MM.1S (cell line): ENCODE data around the gene MEFV.

ENCODE experiments used
- DNase-seq: peaks from one replicate; pipeline ENCODE4 v3.0.0-alpha.2; 2015
- H2AFZ ChIP-seq: fragments of 300-600 bp; sonication (generic); 2 replicates; pipeline ENCODE4 v1.6.0; 2016; ENCODE audit warnings: antibody characterized with exemption, low read length
- H3F3A ChIP-seq: fragments of 300-600 bp; sonication (generic); 2 replicates; pipeline ENCODE4 v1.6.1; 2016; ENCODE audit warnings: mild to moderate bottlenecking, antibody characterized with exemption, low read length, moderate library complexity, mixed read lengths; ENCODE audit not compliant: insufficient read depth
- H3K27ac ChIP-seq: fragments of 300-600 bp; sonication (generic); 2 replicates; pipeline ENCODE4 v1.5.1; 2016; ENCODE audit warnings: mild to moderate bottlenecking, low read length
- H3K27me3 ChIP-seq: fragments of 300-600 bp; sonication (generic); replicated peaks from 2 replicates; pipeline ENCODE4 v1.6.0; 2016; ENCODE audit warnings: low read length; ENCODE audit not compliant: insufficient read depth
- H3K36me3 ChIP-seq: fragments of 300-600 bp; sonication (generic); replicated peaks from 2 replicates; pipeline ENCODE4 v1.6.1; 2016; ENCODE audit warnings: mild to moderate bottlenecking, low read length, mixed read lengths; ENCODE audit not compliant: insufficient read depth
- H3K4me1 ChIP-seq: fragments of 300-600 bp; sonication (generic); 2 replicates; pipeline ENCODE4 v1.6.1; 2016; ENCODE audit warnings: low read length, mixed read lengths
- H3K4me2 ChIP-seq: fragments of 300-600 bp; sonication (generic); 2 replicates; pipeline ENCODE4 v1.6.0; 2016; ENCODE audit warnings: low read depth, low read length
- H3K4me3 ChIP-seq: fragments of 300-600 bp; sonication (generic); 2 replicates; pipeline ENCODE4 v1.5.1; 2016; ENCODE audit warnings: low read length, mixed read lengths
- H3K79me2 ChIP-seq: fragments of 300-600 bp; sonication (generic); 2 replicates; pipeline ENCODE4 v1.6.1; 2016; ENCODE audit warnings: mixed run types, low read length, mixed read lengths
- H3K9ac ChIP-seq: fragments of 300-600 bp; sonication (generic); 2 replicates; pipeline ENCODE4 v1.6.1; 2016; ENCODE audit warnings: low read length, mixed read lengths
- H3K9me2 ChIP-seq: fragments of 300-600 bp; sonication (generic); replicated peaks from 2 replicates; pipeline ENCODE4 v1.6.1; 2016; ENCODE audit warnings: mild to moderate bottlenecking, low read length, mixed read lengths; ENCODE audit not compliant: insufficient read depth
- H3K9me3 ChIP-seq: fragments of 300-600 bp; sonication (generic); replicated peaks from 2 replicates; pipeline ENCODE4 v1.6.1; 2016; ENCODE audit warnings: mild to moderate bottlenecking, low read length, mixed read lengths; ENCODE audit not compliant: insufficient read depth
- H4K20me1 ChIP-seq: fragments of 300-600 bp; sonication (generic); 2 replicates; pipeline ENCODE4 v1.6.1; 2016; ENCODE audit warnings: mild to moderate bottlenecking, low read length, moderate library complexity, mixed read lengths; ENCODE audit not compliant: insufficient read depth
- CTCF ChIP-seq: fragments of 300-600 bp; sonication (generic); IDR thresholded peaks from 2 replicates; pipeline ENCODE4 v1.5.1; 2016; ENCODE audit warnings: antibody characterized with exemption, low read length, mixed read lengths
- EZH2 ChIP-seq: fragments of 300-600 bp; sonication (generic); optimal IDR thresholded peaks from 2 replicates; pipeline ENCODE3; 2017; ENCODE audit warnings: low read depth, mild to moderate bottlenecking, antibody characterized with exemption, low read length, mixed read lengths
- EZH2phosphoT487 ChIP-seq: fragments of 300-600 bp; sonication (generic); IDR thresholded peaks from 2 replicates; pipeline ENCODE4 v1.6.1; 2018; ENCODE audit warnings: antibody characterized with exemption, low read length

Gene MEFV

DNA sequence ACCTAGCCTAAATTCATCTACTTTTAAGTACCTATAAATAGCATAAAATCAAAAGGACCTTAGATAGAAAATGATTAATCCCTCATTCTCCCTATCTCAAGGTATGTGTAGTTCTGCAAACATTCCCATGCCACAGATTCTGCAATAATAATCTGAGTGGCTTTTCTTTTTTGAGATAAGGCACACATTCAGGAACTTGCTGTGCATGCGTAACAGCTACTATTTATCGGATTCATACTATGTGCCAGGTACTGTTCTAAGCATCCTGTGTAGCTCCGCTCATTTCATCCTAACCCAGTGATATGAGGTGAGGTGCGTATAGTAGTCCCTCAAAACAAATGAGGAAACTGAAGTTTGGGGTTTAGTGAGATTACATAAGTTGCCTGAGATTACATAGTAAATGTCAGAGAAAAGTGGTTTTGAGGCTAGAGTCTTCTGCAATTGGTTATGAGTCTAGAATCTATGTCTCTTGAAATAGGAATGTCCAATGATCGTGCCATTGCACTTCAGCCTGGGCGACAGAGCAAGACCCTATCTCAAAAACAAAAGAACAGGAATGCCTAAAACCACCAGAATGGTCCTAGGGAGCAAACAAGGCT, 24.9 kb upstream of the MEFV start:
- Histone ChIP-seq H3K36me3 (peaks cover 7% of the 10 kb centered on the region), H4K20me1 (no peaks in the 10 kb centered on the region), H3K4me3 (no peak overlapping the region), H3K79me2 (peaks cover 28% of the 10 kb centered on the region), H2AFZ (no peak overlapping the region), H3F3A (no peaks in the 10 kb centered on the region), H3K9me2 (no peaks in the 10 kb centered on the region), H3K27ac (no peak overlapping the region), H3K9me3 (no peaks in the 10 kb centered on the region), H3K4me2 (no peak overlapping the region), H3K4me1 (no peaks in the 10 kb centered on the region), H3K9ac (no peak overlapping the region), H3K27me3 (peaks cover 25% of the 10 kb centered on the region; the same call in 1 of the 2 replicates)
- TF ChIP-seq EZH2, result no peak
- TF ChIP-seq CTCF, result no peak
- TF ChIP-seq EZH2phosphoT487, result no peak
- no peak for DNase-seq

DNA sequence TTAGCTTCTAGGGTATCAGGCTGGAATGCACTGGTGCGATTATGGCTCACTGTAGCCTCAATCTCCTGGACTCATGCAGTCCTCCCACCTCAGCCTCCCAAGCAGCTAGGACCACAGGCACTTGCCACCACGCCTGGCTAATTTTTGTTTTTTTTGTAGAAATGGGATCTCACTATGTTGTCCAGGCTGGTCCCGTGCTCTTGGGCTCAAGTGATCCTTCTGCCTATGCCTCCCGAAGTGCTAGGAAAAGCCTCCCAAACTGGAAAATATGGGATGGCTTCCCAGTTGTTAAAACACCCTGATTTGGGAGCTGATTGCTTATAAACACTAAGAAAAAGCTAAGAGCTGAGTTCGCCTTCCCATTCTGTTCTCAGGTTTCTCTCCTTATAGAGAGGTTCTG, 20.2 kb upstream of the MEFV start:
- Histone ChIP-seq H3K9ac (no peak overlapping the region), H3K79me2 (no peaks in the 10 kb centered on the region), H3K9me2 (no peaks in the 10 kb centered on the region), H3K4me2 (no peak overlapping the region), H3K4me1 (no peaks in the 10 kb centered on the region), H3K27me3 (peaks cover 26% of the 10 kb centered on the region; the same call in 1 of the 2 replicates), H4K20me1 (no peaks in the 10 kb centered on the region), H2AFZ (no peak overlapping the region), H3K9me3 (no peaks in the 10 kb centered on the region), H3F3A (no peaks in the 10 kb centered on the region), H3K27ac (no peak overlapping the region), H3K4me3 (no peak overlapping the region), H3K36me3 (no peaks in the 10 kb centered on the region)
- DNase-seq, result no peak
- TF ChIP-seq EZH2 (no peak), EZH2phosphoT487 (no peak), CTCF (no peak)

DNA sequence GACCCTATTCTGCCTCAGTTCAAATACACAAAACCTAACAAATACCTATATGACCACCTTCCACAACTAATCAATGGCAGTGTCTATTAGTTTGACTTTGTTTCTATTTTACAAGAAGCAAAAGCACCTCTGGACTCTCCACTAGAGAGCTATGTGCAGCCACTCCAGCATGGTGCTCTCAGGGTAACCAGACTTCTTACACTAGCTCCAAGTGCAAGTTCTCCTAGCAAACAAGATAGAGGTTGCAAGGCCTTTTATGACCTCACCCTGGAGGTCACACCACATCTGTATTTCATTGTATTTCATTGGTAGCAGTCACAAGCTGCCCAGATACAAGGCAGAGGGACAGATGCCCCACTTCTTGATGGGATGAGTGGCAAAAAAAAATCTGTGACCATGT, 18.5 kb upstream of the MEFV start:
- no peaks in the 10 kb centered on the region for H4K20me1 ChIP-seq
- DNase-seq, result no peak
- H3K9me3 ChIP-seq, result no peaks in the 10 kb centered on the region
- H3K27ac ChIP-seq, result no peak overlapping the region
- H3K9ac ChIP-seq, result no peak overlapping the region
- no peak overlapping the region for H2AFZ ChIP-seq
- no peaks in the 10 kb centered on the region for H3K36me3 ChIP-seq
- H3K4me1 ChIP-seq, result no peaks in the 10 kb centered on the region
- H3F3A ChIP-seq, result no peaks in the 10 kb centered on the region
- peaks cover 26% of the 10 kb centered on the region; the same call in 1 of the 2 replicates for H3K27me3 ChIP-seq
- H3K79me2 ChIP-seq, result no peaks in the 10 kb centered on the region
- TF ChIP-seq EZH2 (no peak), EZH2phosphoT487 (no peak), CTCF (no peak)
- no peaks in the 10 kb centered on the region for H3K9me2 ChIP-seq
- no peak overlapping the region; the same call in 1 of the 2 replicates for H3K4me2 ChIP-seq
- H3K4me3 ChIP-seq, result no peak overlapping the region
